ENCODE measurements around the gene TNS3. TPM values are rescaled to one million over a fixed set of nuclear protein-coding genes. Genes with fewer than 3 reads are reported as not detected.

The TNS3 gene
- polyA plus RNA-seq, 2 donors, result 2.7 to 3.4 TPM

- Histone ChIP-seq H3K4me1 (ENCODE audit: control insufficient read depth in 2 of 2, insufficient read depth in 2 of 2, low read length in 1 of 2) (no peaks in the 10 kb centered on the region), H3K4me3 (ENCODE audit: low read depth in 1 of 2, low read length in 2 of 2) (no peak overlapping the region), H3K27me3 (ENCODE audit: control insufficient read depth in 1 of 2, insufficient read depth in 2 of 2, low read length in 2 of 2) (no peaks in the 10 kb centered on the region), H3K36me3 (ENCODE audit: control insufficient read depth in 2 of 2, insufficient read depth in 2 of 2, low read length in 1 of 2) (no peaks in the 10 kb centered on the region), H3K27ac (ENCODE audit: low read depth in 2 of 2, low read length in 1 of 2) (peak overlapping the region in 1 of 2 donors; percentile 8), H3K9me3 (ENCODE audit: control insufficient read depth in 2 of 2, insufficient read depth in 1 of 2, low read depth in 1 of 2, low read length in 1 of 2) (no peaks in the 10 kb centered on the region)
- WGBS, 2 donors, result 43 to 60% methylated on average over 10 of the region's 10 CpGs
Observed at GRCh38 chr7:47335557-47336471, 246.1 kb downstream of the TNS3 start.

GRCh38 chr7:47335071-47335470 is 246.8 kb downstream of the TNS3 start:
- no peak overlapping the region for H3K27ac ChIP-seq (ENCODE audit: low read depth in 2 of 2, low read length in 1 of 2)
- WGBS, 2 donors, result 95 to 100% methylated on average over 6 of the region's 6 CpGs
- H3K36me3 ChIP-seq (ENCODE audit: control insufficient read depth in 2 of 2, insufficient read depth in 2 of 2, low read length in 1 of 2), result no peaks in the 10 kb centered on the region
- H3K4me3 ChIP-seq (ENCODE audit: low read depth in 1 of 2, low read length in 2 of 2), result no peak overlapping the region
- no peaks in the 10 kb centered on the region for H3K4me1 ChIP-seq (ENCODE audit: control insufficient read depth in 2 of 2, insufficient read depth in 2 of 2, low read length in 1 of 2)
- no peaks in the 10 kb centered on the region for H3K27me3 ChIP-seq (ENCODE audit: control insufficient read depth in 1 of 2, insufficient read depth in 2 of 2, low read length in 2 of 2)
- H3K9me3 ChIP-seq (ENCODE audit: control insufficient read depth in 2 of 2, insufficient read depth in 1 of 2, low read depth in 1 of 2, low read length in 1 of 2), result no peaks in the 10 kb centered on the region

GRCh38 chr7:47333959-47334358 is 248.0 kb downstream of the TNS3 start:
- Histone ChIP-seq H3K9me3 (ENCODE audit: control insufficient read depth in 2 of 2, insufficient read depth in 1 of 2, low read depth in 1 of 2, low read length in 1 of 2) (no peaks in the 10 kb centered on the region), H3K27me3 (ENCODE audit: control insufficient read depth in 1 of 2, insufficient read depth in 2 of 2, low read length in 2 of 2) (no peaks in the 10 kb centered on the region), H3K4me3 (ENCODE audit: low read depth in 1 of 2, low read length in 2 of 2) (no peak overlapping the region), H3K36me3 (ENCODE audit: control insufficient read depth in 2 of 2, insufficient read depth in 2 of 2, low read length in 1 of 2) (no peaks in the 10 kb centered on the region), H3K4me1 (ENCODE audit: control insufficient read depth in 2 of 2, insufficient read depth in 2 of 2, low read length in 1 of 2) (peaks cover 0 to 2% of the 10 kb centered on the region in 2 donors), H3K27ac (ENCODE audit: low read depth in 2 of 2, low read length in 1 of 2) (no peak overlapping the region)
- WGBS, 2 donors, result 90% methylated on average over 2 of the region's 2 CpGs

GRCh38 chr7:47333554-47333887 is 248.4 kb downstream of the TNS3 start:
- Histone ChIP-seq H3K9me3 (ENCODE audit: control insufficient read depth in 2 of 2, insufficient read depth in 1 of 2, low read depth in 1 of 2, low read length in 1 of 2) (no peaks in the 10 kb centered on the region), H3K4me3 (ENCODE audit: low read depth in 1 of 2, low read length in 2 of 2) (no peak overlapping the region), H3K27me3 (ENCODE audit: control insufficient read depth in 1 of 2, insufficient read depth in 2 of 2, low read length in 2 of 2) (no peaks in the 10 kb centered on the region), H3K27ac (ENCODE audit: low read depth in 2 of 2, low read length in 1 of 2) (no peak overlapping the region), H3K36me3 (ENCODE audit: control insufficient read depth in 2 of 2, insufficient read depth in 2 of 2, low read length in 1 of 2) (no peaks in the 10 kb centered on the region), H3K4me1 (ENCODE audit: control insufficient read depth in 2 of 2, insufficient read depth in 2 of 2, low read length in 1 of 2) (peaks cover 2 to 4% of the 10 kb centered on the region in 2 donors)
- 72 to 74% methylated on average over 2 of the region's 2 CpGs for WGBS, 2 donors

GRCh38 chr7:47332681-47333553 is 249.0 kb downstream of the TNS3 start:
- Histone ChIP-seq H3K4me3 (ENCODE audit: low read depth in 1 of 2, low read length in 2 of 2) (no peak overlapping the region), H3K4me1 (ENCODE audit: control insufficient read depth in 2 of 2, insufficient read depth in 2 of 2, low read length in 1 of 2) (peaks cover 5 to 7% of the 10 kb centered on the region in 2 donors), H3K27me3 (ENCODE audit: control insufficient read depth in 1 of 2, insufficient read depth in 2 of 2, low read length in 2 of 2) (no peaks in the 10 kb centered on the region), H3K36me3 (ENCODE audit: control insufficient read depth in 2 of 2, insufficient read depth in 2 of 2, low read length in 1 of 2) (no peaks in the 10 kb centered on the region), H3K27ac (ENCODE audit: low read depth in 2 of 2, low read length in 1 of 2) (no peak overlapping the region), H3K9me3 (ENCODE audit: control insufficient read depth in 2 of 2, insufficient read depth in 1 of 2, low read depth in 1 of 2, low read length in 1 of 2) (no peaks in the 10 kb centered on the region)
- WGBS, 2 donors, result 72% methylated on average over 8 of the region's 8 CpGs

- H3K4me1 ChIP-seq (ENCODE audit: control insufficient read depth in 2 of 2, insufficient read depth in 2 of 2, low read length in 1 of 2), result peaks cover 7 to 9% of the 10 kb centered on the region in 2 donors
- no peaks in the 10 kb centered on the region for H3K9me3 ChIP-seq (ENCODE audit: control insufficient read depth in 2 of 2, insufficient read depth in 1 of 2, low read depth in 1 of 2, low read length in 1 of 2)
- no peaks in the 10 kb centered on the region for H3K36me3 ChIP-seq (ENCODE audit: control insufficient read depth in 2 of 2, insufficient read depth in 2 of 2, low read length in 1 of 2)
- H3K4me3 ChIP-seq (ENCODE audit: low read depth in 1 of 2, low read length in 2 of 2), result no peak overlapping the region
- 57 to 62% methylated on average over 8 of the region's 8 CpGs for WGBS, 2 donors
- no peak overlapping the region for H3K27ac ChIP-seq (ENCODE audit: low read depth in 2 of 2, low read length in 1 of 2)
- no peaks in the 10 kb centered on the region for H3K27me3 ChIP-seq (ENCODE audit: control insufficient read depth in 1 of 2, insufficient read depth in 2 of 2, low read length in 2 of 2)
Observed at GRCh38 chr7:47332213-47332612, 249.7 kb downstream of the TNS3 start.

GRCh38 chr7:47331179-47331565 is 250.7 kb downstream of the TNS3 start:
- 87% methylated on average over 6 of the region's 6 CpGs for WGBS, 2 donors
- Histone ChIP-seq H3K27ac (ENCODE audit: low read depth in 2 of 2, low read length in 1 of 2) (no peak overlapping the region), H3K9me3 (ENCODE audit: control insufficient read depth in 2 of 2, insufficient read depth in 1 of 2, low read depth in 1 of 2, low read length in 1 of 2) (no peaks in the 10 kb centered on the region), H3K36me3 (ENCODE audit: control insufficient read depth in 2 of 2, insufficient read depth in 2 of 2, low read length in 1 of 2) (no peaks in the 10 kb centered on the region), H3K27me3 (ENCODE audit: control insufficient read depth in 1 of 2, insufficient read depth in 2 of 2, low read length in 2 of 2) (no peaks in the 10 kb centered on the region), H3K4me3 (ENCODE audit: low read depth in 1 of 2, low read length in 2 of 2) (no peak overlapping the region), H3K4me1 (ENCODE audit: control insufficient read depth in 2 of 2, insufficient read depth in 2 of 2, low read length in 1 of 2) (peaks cover 7 to 12% of the 10 kb centered on the region in 2 donors)

- no peak overlapping the region for H3K27ac ChIP-seq (ENCODE audit: low read depth in 2 of 2, low read length in 1 of 2)
- H3K36me3 ChIP-seq (ENCODE audit: control insufficient read depth in 2 of 2, insufficient read depth in 2 of 2, low read length in 1 of 2), result no peaks in the 10 kb centered on the region
- no peak overlapping the region for H3K4me3 ChIP-seq (ENCODE audit: low read depth in 1 of 2, low read length in 2 of 2)
- peaks cover 7 to 12% of the 10 kb centered on the region in 2 donors for H3K4me1 ChIP-seq (ENCODE audit: control insufficient read depth in 2 of 2, insufficient read depth in 2 of 2, low read length in 1 of 2)
- H3K27me3 ChIP-seq (ENCODE audit: control insufficient read depth in 1 of 2, insufficient read depth in 2 of 2, low read length in 2 of 2), result no peaks in the 10 kb centered on the region
- WGBS, 2 donors, result 90 to 91% methylated on average over 16 of the region's 16 CpGs
- no peaks in the 10 kb centered on the region for H3K9me3 ChIP-seq (ENCODE audit: control insufficient read depth in 2 of 2, insufficient read depth in 1 of 2, low read depth in 1 of 2, low read length in 1 of 2)
Observed at GRCh38 chr7:47330561-47331178, 251.2 kb downstream of the TNS3 start.

- H3K4me3 ChIP-seq (ENCODE audit: low read depth in 1 of 2, low read length in 2 of 2), result no peak overlapping the region
- WGBS, 2 donors, result 78 to 81% methylated on average over 6 of the region's 6 CpGs
- no peaks in the 10 kb centered on the region for H3K27me3 ChIP-seq (ENCODE audit: control insufficient read depth in 1 of 2, insufficient read depth in 2 of 2, low read length in 2 of 2)
- no peak overlapping the region for H3K27ac ChIP-seq (ENCODE audit: low read depth in 2 of 2, low read length in 1 of 2)
- peaks cover 7 to 12% of the 10 kb centered on the region in 2 donors for H3K4me1 ChIP-seq (ENCODE audit: control insufficient read depth in 2 of 2, insufficient read depth in 2 of 2, low read length in 1 of 2)
- no peaks in the 10 kb centered on the region for H3K36me3 ChIP-seq (ENCODE audit: control insufficient read depth in 2 of 2, insufficient read depth in 2 of 2, low read length in 1 of 2)
- no peaks in the 10 kb centered on the region for H3K9me3 ChIP-seq (ENCODE audit: control insufficient read depth in 2 of 2, insufficient read depth in 1 of 2, low read depth in 1 of 2, low read length in 1 of 2)
Observed at GRCh38 chr7:47330026-47330425, 251.9 kb downstream of the TNS3 start.

Data from esophagus (tissue), 2 donors.